Measurements from ENCODE around the gene WDR73. TPM values are rescaled to one million over a fixed set of nuclear protein-coding genes. Genes with fewer than 3 reads are reported as not detected.
A peak's percentile ranks its signal among the peaks of the same experiment; 100 is the strongest.

Gene WDR73
- total RNA-seq, 4 donors from 2014 or later, result 14.4 to 54.3 (median 39.3) TPM

GRCh38 chr15:84595660-84596059 lies 58.4 kb downstream of the WDR73 start:
- no peaks in the 10 kb centered on the region for H3K36me3 ChIP-seq
- intact Hi-C loops (cut with DNase I; ENCODE audit: low total_unique reads), result loop anchor here (5.0 kb wide), 1 partner anchor 332 kb away; no protein-coding TSS in a partner anchor
- no peaks in the 10 kb centered on the region for H3K27me3 ChIP-seq
- no peak overlapping the region for H3K4me3 ChIP-seq
- H3K9me3 ChIP-seq, result no peaks in the 10 kb centered on the region
- no peaks in the 10 kb centered on the region for H3K4me1 ChIP-seq
- peak in 1 of 2 donors; percentile 3 for DNase-seq
- no peak overlapping the region for H3K27ac ChIP-seq
- TF ChIP-seq, protein P1, sequence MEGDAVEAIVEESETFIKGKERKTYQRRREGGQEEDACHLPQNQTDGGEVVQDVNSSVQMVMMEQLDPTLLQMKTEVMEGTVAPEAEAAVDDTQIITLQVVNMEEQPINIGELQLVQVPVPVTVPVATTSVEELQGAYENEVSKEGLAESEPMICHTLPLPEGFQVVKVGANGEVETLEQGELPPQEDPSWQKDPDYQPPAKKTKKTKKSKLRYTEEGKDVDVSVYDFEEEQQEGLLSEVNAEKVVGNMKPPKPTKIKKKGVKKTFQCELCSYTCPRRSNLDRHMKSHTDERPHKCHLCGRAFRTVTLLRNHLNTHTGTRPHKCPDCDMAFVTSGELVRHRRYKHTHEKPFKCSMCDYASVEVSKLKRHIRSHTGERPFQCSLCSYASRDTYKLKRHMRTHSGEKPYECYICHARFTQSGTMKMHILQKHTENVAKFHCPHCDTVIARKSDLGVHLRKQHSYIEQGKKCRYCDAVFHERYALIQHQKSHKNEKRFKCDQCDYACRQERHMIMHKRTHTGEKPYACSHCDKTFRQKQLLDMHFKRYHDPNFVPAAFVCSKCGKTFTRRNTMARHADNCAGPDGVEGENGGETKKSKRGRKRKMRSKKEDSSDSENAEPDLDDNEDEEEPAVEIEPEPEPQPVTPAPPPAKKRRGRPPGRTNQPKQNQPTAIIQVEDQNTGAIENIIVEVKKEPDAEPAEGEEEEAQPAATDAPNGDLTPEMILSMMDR (IDR thresholded peaks at IDR 0.05), result no peak
- no peak for TF ChIP-seq POLR2A (IDR thresholded peaks at IDR 0.05)

GRCh38 chr15:84594617-84595290 lies 59.3 kb downstream of the WDR73 start:
- H3K27ac ChIP-seq, result no peak overlapping the region
- DNase-seq, result peak in 1 of 2 donors; percentile 15
- TF ChIP-seq, protein P1 (IDR thresholded peaks at IDR 0.05), result no peak
- no peak for TF ChIP-seq POLR2A (IDR thresholded peaks at IDR 0.05)
- no peak overlapping the region for H3K4me3 ChIP-seq
- H3K27me3 ChIP-seq, result no peaks in the 10 kb centered on the region
- H3K36me3 ChIP-seq, result no peaks in the 10 kb centered on the region
- H3K9me3 ChIP-seq, result no peaks in the 10 kb centered on the region
- intact Hi-C loops (cut with DNase I; ENCODE audit: low total_unique reads), result loop anchor here (5.0 kb wide), 1 partner anchor 333 kb away; no protein-coding TSS in a partner anchor
- no peaks in the 10 kb centered on the region for H3K4me1 ChIP-seq

DNA sequence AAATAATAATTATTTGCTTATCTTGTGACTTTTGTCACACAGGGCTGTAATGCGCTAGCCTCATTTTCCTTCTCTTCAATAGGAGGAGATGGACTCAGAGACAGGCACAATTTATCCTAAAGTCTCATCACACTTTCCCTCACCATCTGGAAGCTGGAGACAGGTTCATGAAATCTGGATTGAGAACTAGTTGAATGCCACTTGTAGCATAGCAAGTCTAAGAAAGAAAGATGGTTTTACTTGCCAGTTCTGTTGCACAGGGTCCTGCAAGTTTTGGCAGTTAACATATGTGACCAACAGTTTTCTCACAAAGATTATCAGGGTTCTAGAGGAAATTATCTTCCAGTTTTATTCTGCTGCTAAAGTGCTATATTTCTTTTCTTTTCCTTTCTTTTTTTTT lies 62.3 kb downstream of the WDR73 start:
- no peak for DNase-seq
- Histone ChIP-seq H3K4me3 (no peak overlapping the region), H3K9me3 (no peaks in the 10 kb centered on the region), H3K36me3 (no peaks in the 10 kb centered on the region), H3K27ac (no peak overlapping the region), H3K4me1 (no peaks in the 10 kb centered on the region), H3K27me3 (no peaks in the 10 kb centered on the region)
- intact Hi-C loops (cut with DNase I; ENCODE audit: low total_unique reads), result no loop called here
- TF ChIP-seq, protein P1 (IDR thresholded peaks at IDR 0.05), result no peak
- no peak for TF ChIP-seq POLR2A (IDR thresholded peaks at IDR 0.05)

- no peaks in the 10 kb centered on the region for H3K4me1 ChIP-seq
- no peaks in the 10 kb centered on the region for H3K36me3 ChIP-seq
- DNase-seq, result no peak
- no peak overlapping the region for H3K4me3 ChIP-seq
- no peaks in the 10 kb centered on the region for H3K27me3 ChIP-seq
- H3K9me3 ChIP-seq, result no peaks in the 10 kb centered on the region
- no peak for TF ChIP-seq POLR2A (IDR thresholded peaks at IDR 0.05)
- TF ChIP-seq, protein P1 (IDR thresholded peaks at IDR 0.05), result no peak
- H3K27ac ChIP-seq, result no peak overlapping the region
- intact Hi-C loops (cut with DNase I; ENCODE audit: low total_unique reads), result no loop called here
These were observed 63.7 kb downstream of the WDR73 start for GRCh38 chr15:84590406-84590805.

Other genes starting within 250 kb of the WDR73 start
- gene ZSCAN2, start 53.3 kb downstream of the WDR73 start, total RNA-seq, result 10 to 100 TPM in 1 of 4 donors, 1 to 10 TPM in 2, under 1 TPM in 1; 0.59 to 30.0 (median 5.3) TPM
- 10 to 100 TPM in 1 of 4 donors, 1 to 10 TPM in 3; 3.1 to 10.5 (median 7.4) TPM for gene NMB, start 3.9 kb upstream of the WDR73 start, total RNA-seq
- 100 to 1,000 TPM; 117 to 261 (median 204) TPM for gene SEC11A, start 61.9 kb upstream of the WDR73 start, total RNA-seq
- 10 to 100 TPM in 2 of 4 donors, 1 to 10 TPM in 2; 4.7 to 48.2 (median 11.7) TPM for gene ZNF592, start 94.3 kb upstream of the WDR73 start, total RNA-seq
- gene ALPK3, start 163.1 kb upstream of the WDR73 start, total RNA-seq, result 1 to 10 TPM in 3 of 4 donors, under 1 TPM in 1; 0.88 to 6.3 (median 3.4) TPM
- gene SLC28A1, start 230.4 kb upstream of the WDR73 start, total RNA-seq, result under 1 TPM in 2 of 4 donors, not detected in 2; 0.21 to 0.43 TPM

Measured in uterus (tissue), 4 donors.